Measurements from ENCODE around the gene DNAJA4. TPM values are rescaled to one million over a fixed set of nuclear protein-coding genes. Genes with fewer than 3 reads are reported as not detected.

The DNAJA4 gene
- total RNA-seq, 2 donors from 2014 or later = 27.2 to 28.9 TPM

DNA sequence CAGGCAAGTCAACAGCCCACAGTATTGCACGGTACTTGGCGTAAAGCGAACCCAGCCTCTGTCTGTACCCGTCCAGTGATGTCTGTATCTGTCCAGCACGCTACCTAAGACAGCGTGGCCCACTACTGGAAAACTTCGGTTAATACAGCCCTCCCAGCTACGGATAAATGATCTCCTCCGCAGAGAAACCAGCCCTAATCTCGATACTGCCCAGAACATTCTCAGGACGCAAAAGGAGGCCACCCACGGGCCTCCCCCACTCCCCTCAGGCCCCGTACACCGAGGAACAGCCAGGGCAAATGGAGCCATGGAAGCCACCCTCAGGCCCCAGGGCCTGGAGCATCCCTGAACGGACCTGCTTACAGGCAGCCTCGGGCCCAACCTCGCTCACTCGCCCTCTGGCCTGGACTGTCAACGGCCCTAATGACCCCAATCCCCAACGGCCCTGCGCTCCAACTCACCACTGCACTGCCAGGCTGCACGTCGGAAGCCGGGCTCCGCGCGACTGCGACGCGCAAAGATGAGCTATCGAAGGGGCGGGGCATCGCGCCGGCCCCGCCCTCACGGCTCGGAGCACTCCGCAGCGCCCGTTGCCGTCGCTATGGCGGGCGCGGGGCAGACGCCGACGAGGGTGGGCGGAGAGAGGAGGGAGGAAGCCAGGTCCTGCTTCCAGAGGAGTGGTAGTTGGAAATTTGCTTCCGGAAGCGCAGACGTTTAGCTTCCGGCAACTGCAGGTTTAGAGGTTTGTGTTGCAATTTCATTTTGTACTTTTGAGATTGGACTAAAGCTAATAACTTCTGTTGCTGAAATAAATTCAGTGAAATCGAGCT is 35.0 kb downstream of the DNAJA4 start, which contains the start of gene SKIC8:
SKIC8 (minus strand) TSS at position 509 of the 830 bp plus-strand sequence. CDS start 3,923 bp downstream, outside the sequence.
- H3K4me3 ChIP-seq = peak within 1 kb of the TSS; percentile 92

GRCh38 chr15:78301326-78301725 is 37.0 kb downstream of the DNAJA4 start:
- DNase-seq (ENCODE audit: low spot score) (no peak), ATAC-seq (ENCODE audit: insufficient number of reproducible peaks, low FRiP score, low read depth) (no peak)
- H3K9me3 ChIP-seq = no peaks in the 10 kb centered on the region
- no peak overlapping the region for H3K27ac ChIP-seq
- H3K4me1 ChIP-seq (ENCODE audit: control insufficient read depth in 1 of 2, low read depth in 2 of 2) = peaks cover 3 to 18% of the 10 kb centered on the region in 2 donors
- no peak overlapping the region for H3K4me3 ChIP-seq
- H3K27me3 ChIP-seq (replicated peaks; ENCODE audit: insufficient read depth) = no peaks in the 10 kb centered on the region
- no peak for TF ChIP-seq CTCF (IDR thresholded peaks at IDR 0.05)
- no peaks in the 10 kb centered on the region for H3K36me3 ChIP-seq

More for the DNA sequence above, 35.0 kb downstream of the DNAJA4 start, which contains the start of gene SKIC8:
- ATAC-seq (ENCODE audit: insufficient number of reproducible peaks, low FRiP score, low read depth) (peak; percentile 96), DNase-seq (ENCODE audit: low spot score) (peak; percentile 51)
- no peak for TF ChIP-seq CTCF (IDR thresholded peaks at IDR 0.05)
- Histone ChIP-seq H3K27ac (peak within 1 kb of the TSS; percentile 73 to 88), H3K27me3 (replicated peaks; ENCODE audit: insufficient read depth) (no peaks in the 10 kb centered on the region), H3K4me1 (ENCODE audit: control insufficient read depth in 1 of 2, low read depth in 2 of 2) (peaks cover 3 to 18% of the 10 kb centered on the region in 2 donors), H3K36me3 (no peaks in the 10 kb centered on the region), H3K9me3 (no peaks in the 10 kb centered on the region)

GRCh38 chr15:78301828-78302227 is 37.5 kb downstream of the DNAJA4 start:
- Histone ChIP-seq H3K27ac (no peak overlapping the region), H3K9me3 (no peaks in the 10 kb centered on the region), H3K4me3 (no peak overlapping the region), H3K36me3 (no peaks in the 10 kb centered on the region), H3K4me1 (ENCODE audit: control insufficient read depth in 1 of 2, low read depth in 2 of 2) (peaks cover 3 to 18% of the 10 kb centered on the region in 2 donors), H3K27me3 (replicated peaks; ENCODE audit: insufficient read depth) (no peaks in the 10 kb centered on the region)
- DNase-seq (ENCODE audit: low spot score) (no peak), ATAC-seq (ENCODE audit: insufficient number of reproducible peaks, low FRiP score, low read depth) (no peak)
- TF ChIP-seq CTCF (IDR thresholded peaks at IDR 0.05) = no peak

DNA sequence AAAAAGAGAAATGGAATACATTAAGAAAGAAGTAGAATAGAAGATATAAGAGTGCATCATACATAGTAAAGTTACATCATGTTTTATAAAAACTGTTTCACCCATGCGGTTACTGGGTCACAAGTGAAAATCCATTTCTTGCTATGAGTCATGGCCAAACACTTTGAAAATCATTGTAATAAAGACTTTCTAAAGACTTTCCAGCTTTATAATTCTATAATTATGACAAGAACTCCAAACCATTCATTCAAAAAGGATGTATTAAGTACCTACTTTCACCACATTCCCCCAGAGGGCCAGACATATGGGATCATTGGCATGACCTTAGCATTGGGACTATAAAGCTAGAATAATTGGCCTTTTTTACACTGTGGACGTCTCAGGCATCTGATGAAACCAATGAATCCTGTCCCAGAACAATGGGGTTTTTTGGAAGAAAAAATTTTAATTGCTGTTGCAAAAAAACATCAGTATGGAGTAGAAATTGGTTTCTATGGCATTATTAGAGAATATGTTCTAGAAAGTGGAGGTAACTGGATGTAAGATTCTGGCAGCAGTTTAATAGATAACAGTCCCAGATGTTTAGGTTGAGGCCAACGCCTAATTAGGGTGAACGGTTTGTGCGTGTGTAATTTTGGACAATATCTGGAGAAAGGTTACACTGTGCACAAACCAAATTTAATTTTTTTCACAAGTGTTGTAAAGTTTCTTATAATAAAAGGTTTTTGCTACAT is 38.4 kb downstream of the DNAJA4 start:
- H3K27me3 ChIP-seq (replicated peaks; ENCODE audit: insufficient read depth) = no peaks in the 10 kb centered on the region
- no peak overlapping the region for H3K4me3 ChIP-seq
- no peak for TF ChIP-seq CTCF (IDR thresholded peaks at IDR 0.05)
- DNase-seq (ENCODE audit: low spot score) (no peak), ATAC-seq (ENCODE audit: insufficient number of reproducible peaks, low FRiP score, low read depth) (no peak)
- H3K9me3 ChIP-seq = no peaks in the 10 kb centered on the region
- H3K27ac ChIP-seq = no peak overlapping the region
- no peaks in the 10 kb centered on the region for H3K36me3 ChIP-seq
- H3K4me1 ChIP-seq (ENCODE audit: control insufficient read depth in 1 of 2, low read depth in 2 of 2) = peaks cover 3 to 18% of the 10 kb centered on the region in 2 donors
